SU-DHL-6 (cell line): Measurements from ENCODE around the gene CECR2.

Experiments used
- CTCF ChIP-seq: fragments of 200-600 bp; sonication (generic); IDR thresholded peaks from one replicate; pipeline ENCODE4 v1.5.1; 2017; ENCODE audit warnings: antibody characterized with exemption, mild to moderate bottlenecking, low read length, moderate library complexity; ENCODE audit not compliant: insufficient read depth, poor library complexity, severe bottlenecking
- EZH2phosphoT487 ChIP-seq: fragments of 200-600 bp; sonication (generic), shearing (Covaris generic); conservative IDR thresholded peaks from 2 replicates; pipeline ENCODE4 v1.6.1; 2018; ENCODE audit warnings: mild to moderate bottlenecking, antibody characterized with exemption, low read length, moderate library complexity, mixed read lengths

- TF ChIP-seq CTCF = no peak
- TF ChIP-seq EZH2phosphoT487 = no peak
These were observed 106.3 kb downstream of the CECR2 start for GRCh38 chr22:17475318-17476230.
